OCI-LY7 (cell line): ENCODE results near the gene TRPM2.

Source experiments
- EZH2phosphoT487 ChIP-seq: fragments of 200-600 bp; sonication (generic); IDR thresholded peaks from 2 replicates; pipeline ENCODE4 v1.6.1; 2018; ENCODE audit warnings: low read depth, borderline replicate concordance, mild to moderate bottlenecking, mixed run types, antibody characterized with exemption, low read length, moderate library complexity, mixed read lengths
- TF ChIP-seq, protein P1 (sequence below): fragments of 200-600 bp; sonication (generic); conservative IDR thresholded peaks from 2 replicates; pipeline ENCODE4 v1.5.1; 2014; ENCODE audit warnings: mild to moderate bottlenecking, antibody characterized with exemption, low read length, moderate library complexity, mixed read lengths

DNA sequence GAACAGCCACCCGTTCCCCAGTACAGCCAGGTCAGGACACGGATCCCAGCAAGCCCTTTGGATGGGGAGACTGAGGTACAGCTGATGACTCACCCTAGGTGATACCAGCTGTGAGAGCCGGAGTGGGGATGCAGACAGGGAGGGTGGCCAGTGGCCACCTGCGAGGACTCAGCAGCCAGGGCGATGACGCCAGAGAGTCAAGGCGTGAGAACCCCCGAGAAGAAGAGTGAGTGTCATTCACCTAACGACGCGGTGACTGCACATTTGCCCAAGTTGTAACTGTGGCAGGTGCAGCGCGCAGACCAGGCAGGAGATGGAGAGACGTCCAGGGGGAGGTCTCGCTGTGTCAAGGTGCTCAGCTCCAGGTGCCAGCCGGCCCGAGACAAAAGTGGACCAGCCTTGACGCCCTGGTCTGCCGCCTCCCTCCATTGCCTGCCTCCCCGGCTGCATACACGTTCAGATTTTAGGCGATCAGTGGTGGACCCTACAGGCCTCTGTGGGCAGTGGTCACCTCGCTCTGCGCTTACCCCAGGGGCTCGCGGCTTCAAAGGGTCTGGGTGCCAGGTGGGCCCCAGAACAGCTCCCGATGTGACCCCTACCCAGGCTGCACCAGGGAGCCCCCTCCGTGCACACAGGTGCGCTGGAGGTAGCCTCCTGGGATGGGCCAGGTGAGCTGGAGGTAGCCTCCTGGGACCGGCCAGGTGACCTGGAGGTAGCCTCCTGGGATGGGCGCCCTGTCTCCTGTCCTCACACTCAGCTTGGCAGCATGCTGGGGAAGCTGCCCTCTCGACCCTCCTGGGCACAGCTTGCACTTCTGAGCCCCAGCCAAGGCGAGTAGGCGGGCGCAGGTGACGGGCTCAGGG, 113.8 kb downstream of the TRPM2 start:
- TF ChIP-seq, protein P1, sequence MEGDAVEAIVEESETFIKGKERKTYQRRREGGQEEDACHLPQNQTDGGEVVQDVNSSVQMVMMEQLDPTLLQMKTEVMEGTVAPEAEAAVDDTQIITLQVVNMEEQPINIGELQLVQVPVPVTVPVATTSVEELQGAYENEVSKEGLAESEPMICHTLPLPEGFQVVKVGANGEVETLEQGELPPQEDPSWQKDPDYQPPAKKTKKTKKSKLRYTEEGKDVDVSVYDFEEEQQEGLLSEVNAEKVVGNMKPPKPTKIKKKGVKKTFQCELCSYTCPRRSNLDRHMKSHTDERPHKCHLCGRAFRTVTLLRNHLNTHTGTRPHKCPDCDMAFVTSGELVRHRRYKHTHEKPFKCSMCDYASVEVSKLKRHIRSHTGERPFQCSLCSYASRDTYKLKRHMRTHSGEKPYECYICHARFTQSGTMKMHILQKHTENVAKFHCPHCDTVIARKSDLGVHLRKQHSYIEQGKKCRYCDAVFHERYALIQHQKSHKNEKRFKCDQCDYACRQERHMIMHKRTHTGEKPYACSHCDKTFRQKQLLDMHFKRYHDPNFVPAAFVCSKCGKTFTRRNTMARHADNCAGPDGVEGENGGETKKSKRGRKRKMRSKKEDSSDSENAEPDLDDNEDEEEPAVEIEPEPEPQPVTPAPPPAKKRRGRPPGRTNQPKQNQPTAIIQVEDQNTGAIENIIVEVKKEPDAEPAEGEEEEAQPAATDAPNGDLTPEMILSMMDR = no peak
- no peak for TF ChIP-seq EZH2phosphoT487
